SH-SY5Y (cell line): Measurements from ENCODE around the gene TRIM65.

Experiments used
- GATA2 ChIP-seq: IDR thresholded peaks from 2 replicates; pipeline ENCODE4 v1.6.1; 2011; ENCODE audit warnings: mild to moderate bottlenecking, low read depth, low read length
- GATA3 ChIP-seq: IDR thresholded peaks from 2 replicates; pipeline ENCODE4 v1.6.1; 2011; ENCODE audit warnings: low read depth, mild to moderate bottlenecking, low read length, moderate library complexity

GRCh38 chr17:75899353-75899752, 2.6 kb upstream of the TRIM65 start:
- TF ChIP-seq GATA2 (no peak), GATA3 (no peak)
